SK-N-SH (cell line): ENCODE measurements around the gene SMYD4.

ENCODE experiments used
- CTCF ChIP-seq: fragments of 200-600 bp; sonication (generic); IDR thresholded peaks from 2 replicates; pipeline ENCODE4 v1.6.1; 2017; ENCODE audit warnings: antibody characterized with exemption, mild to moderate bottlenecking, moderate library complexity
- REST ChIP-seq: IDR thresholded peaks from 2 replicates; pipeline ENCODE4 v1.6.1; 2012; ENCODE audit warnings: mild to moderate bottlenecking, low read depth, low read length, moderate library complexity
- YY1 ChIP-seq: IDR thresholded peaks from 2 replicates; pipeline ENCODE4 v1.4.0; 2012; ENCODE audit warnings: low read depth, mild to moderate bottlenecking

GRCh38 chr17:1766382-1767135 lies 63.1 kb downstream of the SMYD4 start:
- no peak for TF ChIP-seq YY1
- no peak for TF ChIP-seq REST
- no peak for TF ChIP-seq CTCF
